Body of pancreas (tissue), 4 donors: ENCODE data around the gene TM2D1.

Experiments used
- CTCF ChIP-seq, 7 experiments: fragments of 450-650 bp in 4 of 7; fragments of 200-600 bp in 3 of 7; sonication (generic) in 3 of 7; IDR thresholded peaks; one replicate each; pipeline ENCODE4 v1.5.1; 2016 to 2019; ENCODE audit warnings: antibody characterized with exemption in 7 of 7
- POLR2A ChIP-seq, 3 donors: fragments of 450-650 bp; IDR thresholded peaks; one replicate each; pipeline ENCODE4 v1.6.1; 2016; ENCODE audit warnings: antibody characterized with exemption in 3 of 3, mild to moderate bottlenecking in 2 of 3

- no peak for TF ChIP-seq POLR2A (IDR thresholded peaks at IDR 0.05)
- no peak for TF ChIP-seq CTCF (IDR thresholded peaks at IDR 0.05)
Observed at GRCh38 chr1:61674221-61674620, 50.7 kb downstream of the TM2D1 start.
